Stimulated activated CD4-positive, alpha-beta T cell treated with anti-CD3 and anti-CD28 coated beads, Interleukin-4, amount 100 ng/mL, for 1 hour (primary cell): ENCODE measurements around the gene DGKB.

Experiments used
- DNase-seq: peaks from one replicate; pipeline ENCODE4 v3.0.0-alpha.2; 2020

DGKB gene

DNA sequence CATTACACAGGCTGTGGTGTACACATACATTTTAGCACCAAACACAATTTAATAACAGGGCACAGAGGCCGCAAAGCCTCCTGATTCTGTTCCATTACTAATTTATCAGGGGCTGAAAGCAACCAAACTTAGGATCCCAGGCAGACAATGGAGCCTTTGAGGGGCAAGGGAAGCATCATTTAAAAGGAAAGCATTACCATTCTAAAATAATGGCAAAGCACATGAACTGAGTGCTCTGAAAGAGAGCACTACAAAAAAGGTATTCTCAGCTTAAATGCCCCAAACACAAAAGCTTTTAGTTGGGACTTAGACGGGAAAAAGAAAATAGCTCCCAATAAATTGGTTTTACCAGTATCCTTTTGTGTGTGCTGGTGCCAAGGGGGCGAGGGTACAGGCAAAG lies 631.1 kb downstream of the DGKB start:
- DNase-seq: no peak

- DNase-seq: no peak
Observed at GRCh38 chr7:14270099-14270498, 632.5 kb downstream of the DGKB start.

GRCh38 chr7:14260011-14260410 lies 642.5 kb downstream of the DGKB start:
- DNase-seq: no peak

DNA sequence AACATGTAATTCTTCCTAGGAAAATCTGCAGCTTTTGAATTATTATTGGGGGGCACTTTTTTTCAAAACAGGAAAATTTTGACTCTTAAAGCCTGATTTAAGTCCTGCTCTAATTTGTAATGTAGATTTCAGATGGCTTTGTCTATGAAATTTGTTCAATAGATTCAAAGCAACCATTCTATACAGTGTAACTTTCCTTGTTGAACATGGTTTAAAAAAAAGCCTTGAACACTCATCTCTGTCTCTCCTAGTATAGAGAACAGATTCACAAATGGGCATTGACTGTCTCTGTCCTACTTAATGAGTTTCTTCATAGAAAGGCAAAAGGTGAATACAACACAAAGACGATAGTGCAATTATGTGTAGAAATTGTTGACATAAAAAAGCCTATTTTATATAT lies 643.7 kb downstream of the DGKB start:
- DNase-seq: no peak

GRCh38 chr7:14258441-14258840 lies 644.1 kb downstream of the DGKB start:
- no peak for DNase-seq

DNA sequence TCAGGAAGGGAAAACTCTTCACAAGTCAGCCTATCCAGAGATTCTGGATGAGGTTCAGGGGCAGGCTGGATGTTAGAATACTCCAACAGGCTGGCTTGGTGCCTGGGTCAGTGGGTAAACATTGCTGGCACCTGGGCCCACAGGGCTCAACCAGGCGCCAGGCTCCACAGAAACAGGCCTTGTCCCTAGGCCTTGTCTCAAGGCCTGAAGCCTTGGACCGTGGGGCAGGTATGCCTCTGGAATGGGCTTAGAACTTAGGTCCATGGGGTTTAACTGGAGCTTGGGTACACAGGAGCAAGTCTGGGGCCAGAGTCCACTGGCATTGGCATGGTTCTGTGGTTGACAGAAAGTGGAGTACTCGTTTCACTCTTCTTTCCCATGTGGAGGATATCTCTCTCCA lies 650.1 kb downstream of the DGKB start:
- no peak for DNase-seq

DNA sequence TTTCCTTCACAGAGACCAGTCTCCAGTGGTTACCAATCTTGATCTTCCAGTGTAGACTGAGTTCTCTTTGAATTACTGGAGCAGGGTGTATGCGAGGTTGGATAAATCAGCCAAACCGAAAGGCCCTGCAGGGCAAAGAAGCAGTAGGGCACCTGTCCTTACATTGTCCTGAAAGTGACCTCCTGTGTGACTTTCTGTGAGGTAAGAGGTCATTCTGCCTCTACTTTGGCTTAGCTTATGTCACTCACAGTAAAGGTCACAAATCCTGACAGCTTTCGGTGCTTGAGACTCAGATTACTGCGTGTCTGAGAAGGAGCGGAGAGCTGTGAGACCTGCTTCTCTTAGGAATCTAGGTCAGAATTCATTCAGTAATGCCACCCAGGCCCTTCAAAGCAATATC lies 660.4 kb downstream of the DGKB start:
- DNase-seq: no peak

GRCh38 chr7:14236834-14237233 lies 665.7 kb downstream of the DGKB start:
- DNase-seq: no peak

GRCh38 chr7:14235056-14235455 lies 667.5 kb downstream of the DGKB start:
- DNase-seq: no peak

- DNase-seq: no peak
Observed at GRCh38 chr7:14233868-14234369, 668.6 kb downstream of the DGKB start.

DNA sequence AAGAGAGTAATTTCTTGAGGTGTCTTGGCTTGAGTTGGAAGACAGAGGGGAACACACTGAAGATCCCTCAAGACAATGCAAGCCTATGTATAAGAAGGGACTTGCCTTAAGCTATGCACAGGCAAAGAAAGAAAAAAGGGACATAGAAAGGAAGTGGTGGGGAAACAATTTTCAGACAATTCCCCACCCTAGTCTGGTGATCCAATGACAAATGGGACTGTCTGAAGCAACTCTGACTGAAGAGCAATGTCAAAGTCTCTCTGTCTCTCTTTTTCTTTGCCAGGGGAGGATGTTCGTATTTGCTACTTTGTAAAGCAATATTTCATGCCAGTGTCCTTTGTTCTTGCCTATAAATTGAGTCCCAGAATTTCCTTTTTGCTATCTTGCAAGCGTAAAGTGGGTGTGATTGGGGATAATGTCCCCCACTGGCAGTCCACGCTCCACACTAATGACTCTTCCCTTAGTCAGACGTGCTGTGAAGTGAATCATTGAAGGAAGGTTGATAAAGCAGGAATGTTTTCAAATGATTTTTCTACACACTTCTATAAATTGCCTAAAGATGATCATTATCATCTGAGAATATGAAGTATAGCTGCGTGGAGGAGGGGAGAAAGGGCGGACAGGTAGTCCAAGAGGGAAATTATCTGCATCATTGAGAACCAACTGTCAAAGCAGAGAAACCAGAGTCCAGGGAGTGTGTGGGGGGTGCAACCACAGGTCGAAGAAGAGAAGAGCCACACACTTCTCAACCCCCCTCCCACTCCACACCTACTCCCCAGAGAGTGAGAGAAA lies 669.3 kb downstream of the DGKB start:
- no peak for DNase-seq

GRCh38 chr7:14229047-14229446 lies 673.5 kb downstream of the DGKB start:
- DNase-seq: no peak

DNA sequence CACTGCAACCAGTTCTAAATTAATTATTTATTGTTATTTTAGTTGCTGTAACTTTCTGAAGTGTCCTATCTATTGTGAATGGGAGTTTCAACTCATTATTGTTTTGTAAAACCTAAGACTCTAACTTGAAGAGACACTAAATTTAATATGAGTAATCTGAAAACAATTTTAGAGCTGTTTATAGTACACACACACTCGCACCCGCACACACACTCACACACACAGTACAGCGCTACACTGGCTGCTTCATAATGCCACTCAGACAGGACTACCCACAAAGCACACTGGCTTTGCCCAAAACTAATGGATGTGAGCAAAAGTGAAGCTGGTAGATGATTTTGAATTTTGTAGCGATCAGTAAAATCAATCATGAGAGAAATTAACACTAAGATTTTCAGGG lies 674.2 kb downstream of the DGKB start:
- no peak for DNase-seq

DNA sequence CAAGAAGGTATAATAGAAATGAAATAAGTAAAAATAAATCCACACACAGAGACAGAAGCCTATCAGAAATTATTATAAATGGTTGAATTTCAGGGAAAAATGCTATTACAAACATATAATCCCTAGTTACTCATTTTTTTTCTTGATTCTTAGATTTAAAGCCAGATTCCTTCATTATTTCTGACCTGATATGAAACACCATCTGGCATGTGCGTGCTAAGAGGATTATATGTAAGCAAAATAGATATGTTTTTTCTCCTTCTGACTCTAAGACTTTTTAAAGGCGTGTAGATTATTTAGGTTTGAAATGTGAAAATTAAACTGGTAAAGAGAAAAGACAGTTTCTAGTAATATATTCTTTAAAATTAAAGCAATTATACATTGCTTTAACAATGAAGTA lies 676.4 kb downstream of the DGKB start:
- no peak for DNase-seq

GRCh38 chr7:14219125-14219524 lies 683.4 kb downstream of the DGKB start:
- DNase-seq: no peak

DNA sequence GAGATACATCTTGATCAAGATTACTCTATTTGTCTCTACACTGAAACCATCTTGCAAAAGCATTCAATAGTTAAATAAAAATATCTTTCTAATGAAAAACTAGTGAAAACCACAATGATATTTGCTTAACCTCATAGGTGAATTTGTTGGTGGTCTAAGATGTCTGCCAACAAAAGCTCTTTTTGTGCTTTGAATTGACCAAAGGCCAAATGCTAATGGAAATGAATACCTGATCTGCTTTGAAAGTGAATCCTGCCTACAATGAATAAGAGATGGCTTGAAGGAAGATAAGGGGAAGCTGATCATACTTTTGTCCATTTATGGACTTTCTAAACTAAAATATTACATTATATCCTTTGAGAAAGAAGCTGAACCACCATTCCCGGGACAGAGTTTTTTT lies 684.2 kb downstream of the DGKB start:
- DNase-seq: no peak

GRCh38 chr7:14209896-14210484 lies 692.6 kb downstream of the DGKB start:
- no peak for DNase-seq

DNA sequence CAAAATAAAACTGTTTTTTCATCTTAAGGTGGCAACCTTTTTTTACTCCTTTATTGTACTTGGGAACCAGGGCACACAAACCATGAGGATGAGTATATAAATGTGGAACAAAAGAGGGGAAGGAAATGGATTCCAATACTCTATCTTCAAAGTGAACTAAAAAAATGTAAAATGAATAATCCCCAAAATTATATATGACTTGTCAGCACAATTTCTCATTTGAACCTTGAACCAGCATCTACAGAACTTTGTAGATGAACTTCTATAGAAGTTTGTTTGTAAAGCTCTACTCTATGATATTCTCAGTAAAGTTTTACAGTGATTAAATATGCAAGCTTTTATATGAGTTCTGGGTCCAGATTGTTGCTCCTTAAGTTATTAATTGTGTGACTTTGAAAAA lies 694.8 kb downstream of the DGKB start:
- DNase-seq: no peak

DNA sequence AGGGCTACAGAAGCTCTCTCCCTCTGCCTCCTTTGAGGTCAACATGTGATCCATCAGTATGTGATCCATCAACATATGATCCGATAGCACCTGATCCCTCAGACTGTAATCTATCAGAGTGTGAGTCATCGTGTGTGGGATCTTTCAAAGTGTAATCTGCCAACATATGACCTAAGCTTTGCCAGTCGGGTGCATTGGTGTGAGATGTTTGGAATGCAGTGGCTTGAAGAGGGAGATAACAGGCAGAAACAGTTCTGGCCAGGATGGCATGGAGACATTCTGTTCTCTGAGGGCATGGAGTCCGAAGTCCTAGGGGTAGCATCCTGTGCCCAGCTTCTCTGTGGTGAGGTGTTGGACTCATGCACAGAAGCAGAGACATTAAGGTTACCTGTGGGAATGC lies 695.4 kb downstream of the DGKB start:
- DNase-seq: no peak

- DNase-seq: no peak
Observed at GRCh38 chr7:14206121-14206520, 696.4 kb downstream of the DGKB start.

DNA sequence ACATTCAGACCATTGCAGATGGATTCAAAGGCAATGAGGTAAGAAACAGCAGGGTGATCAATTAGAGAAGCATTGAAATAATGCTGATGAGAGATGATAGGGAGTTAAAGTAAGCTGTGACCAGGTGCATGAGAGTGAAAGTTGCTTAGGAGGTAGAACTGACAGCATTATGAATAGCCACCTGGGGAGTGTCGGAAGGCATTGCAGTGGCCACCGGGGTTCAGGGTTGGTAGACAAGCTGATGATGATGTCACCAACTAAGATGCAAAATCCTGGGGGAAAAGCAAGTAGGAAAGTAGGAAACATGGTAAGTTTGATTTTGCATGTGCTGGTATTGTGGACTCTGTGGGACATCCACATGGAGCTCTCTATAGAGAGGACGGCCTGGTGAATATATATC lies 701.2 kb downstream of the DGKB start:
- no peak for DNase-seq

- DNase-seq: no peak
Observed at GRCh38 chr7:14199336-14199735, 703.2 kb downstream of the DGKB start.

DNA sequence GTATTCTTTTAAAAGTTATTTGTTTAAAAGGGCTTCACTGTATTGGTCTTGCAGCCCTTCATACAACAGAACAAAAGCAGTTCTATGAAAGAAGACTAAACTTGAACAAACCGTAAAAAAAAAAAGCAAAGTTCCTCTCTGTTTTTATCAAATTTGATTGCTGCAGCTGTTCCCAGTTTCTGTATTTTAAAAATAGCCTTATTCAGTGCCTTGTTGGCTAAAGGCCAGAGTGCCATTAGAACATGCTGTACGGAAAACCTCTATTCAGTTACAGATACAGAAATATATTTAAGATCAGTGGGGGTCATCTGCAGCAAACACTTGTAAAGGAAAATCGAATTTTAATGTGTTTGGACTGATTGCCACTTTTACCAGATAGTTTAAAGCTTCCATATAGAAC lies 705.3 kb downstream of the DGKB start:
- no peak for DNase-seq

DNA sequence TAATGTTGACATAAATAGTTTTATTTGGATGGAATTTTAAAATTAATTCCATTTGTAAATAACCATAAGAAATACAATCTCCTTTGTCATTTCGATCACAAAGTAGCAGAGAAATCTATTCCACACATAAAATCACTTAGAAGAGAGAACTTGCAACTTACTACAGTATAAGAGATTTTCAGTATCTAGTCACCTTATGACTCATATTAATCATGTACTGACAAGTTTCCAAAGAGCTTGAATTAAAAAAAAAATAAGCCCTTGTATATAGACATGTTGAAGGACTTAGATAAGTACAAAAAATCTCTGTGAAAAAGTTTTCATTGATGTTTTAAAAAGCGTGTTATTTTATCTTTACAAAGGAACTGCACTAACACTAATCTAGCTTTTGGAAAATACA lies 706.0 kb downstream of the DGKB start:
- no peak for DNase-seq

- no peak for DNase-seq
Observed at GRCh38 chr7:14195871-14196270, 706.7 kb downstream of the DGKB start.
